ENCODE data around the gene NOX1.

DNA sequence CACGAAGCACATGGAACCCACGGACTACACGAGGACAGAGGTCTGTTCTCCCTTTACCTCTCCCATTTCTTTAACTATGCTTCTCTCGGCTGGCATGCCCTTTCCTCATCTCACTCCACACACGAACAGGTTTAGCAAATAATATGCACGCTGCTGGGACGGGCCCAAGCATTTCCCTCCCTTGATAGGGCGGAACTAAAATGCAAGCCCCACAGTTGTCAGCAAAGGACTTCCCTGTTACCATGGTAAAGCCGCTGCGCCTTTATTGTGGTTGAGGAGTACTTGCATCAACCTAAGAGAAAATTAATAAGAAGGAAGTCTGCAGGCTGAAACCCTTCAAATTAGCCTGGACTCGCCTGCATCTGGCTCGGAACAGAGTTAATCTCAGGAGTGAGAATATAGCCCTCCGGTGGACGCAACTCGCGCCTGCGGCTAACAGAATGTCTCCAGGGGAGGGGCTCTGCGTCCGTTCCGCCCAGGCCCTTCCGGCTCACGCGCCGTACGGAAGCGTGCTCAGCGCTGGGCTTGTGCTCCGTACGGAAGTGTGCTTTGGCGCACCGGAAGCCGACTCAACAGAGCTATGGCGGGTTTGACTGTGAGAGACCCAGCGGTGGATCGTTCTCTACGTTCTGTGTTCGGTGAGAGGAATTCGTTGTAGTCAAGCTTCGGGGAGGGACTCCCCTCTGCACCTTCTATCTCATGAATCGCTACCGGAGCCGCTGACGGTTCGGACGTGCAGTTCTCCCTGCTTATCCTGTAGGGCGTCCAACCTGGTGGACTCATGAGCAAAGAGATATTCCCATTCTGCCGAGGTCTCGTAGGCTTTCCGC lies 54.1 kb downstream of the NOX1 start, which contains the start of gene CSTF2:
- TF ChIP-seq, protein P1, sequence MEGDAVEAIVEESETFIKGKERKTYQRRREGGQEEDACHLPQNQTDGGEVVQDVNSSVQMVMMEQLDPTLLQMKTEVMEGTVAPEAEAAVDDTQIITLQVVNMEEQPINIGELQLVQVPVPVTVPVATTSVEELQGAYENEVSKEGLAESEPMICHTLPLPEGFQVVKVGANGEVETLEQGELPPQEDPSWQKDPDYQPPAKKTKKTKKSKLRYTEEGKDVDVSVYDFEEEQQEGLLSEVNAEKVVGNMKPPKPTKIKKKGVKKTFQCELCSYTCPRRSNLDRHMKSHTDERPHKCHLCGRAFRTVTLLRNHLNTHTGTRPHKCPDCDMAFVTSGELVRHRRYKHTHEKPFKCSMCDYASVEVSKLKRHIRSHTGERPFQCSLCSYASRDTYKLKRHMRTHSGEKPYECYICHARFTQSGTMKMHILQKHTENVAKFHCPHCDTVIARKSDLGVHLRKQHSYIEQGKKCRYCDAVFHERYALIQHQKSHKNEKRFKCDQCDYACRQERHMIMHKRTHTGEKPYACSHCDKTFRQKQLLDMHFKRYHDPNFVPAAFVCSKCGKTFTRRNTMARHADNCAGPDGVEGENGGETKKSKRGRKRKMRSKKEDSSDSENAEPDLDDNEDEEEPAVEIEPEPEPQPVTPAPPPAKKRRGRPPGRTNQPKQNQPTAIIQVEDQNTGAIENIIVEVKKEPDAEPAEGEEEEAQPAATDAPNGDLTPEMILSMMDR (IDR thresholded peaks at IDR 0.05; ENCODE audit: low read depth, low read length), result no peak
- TF ChIP-seq EZH2phosphoT487 (IDR thresholded peaks at IDR 0.05; ENCODE audit: low read depth), result no peak

Data from OCI-LY3 (cell line).